DMS 273 (cell line): ENCODE results near the gene BCL2L1.

Source experiments
- DNase-seq: peaks from one replicate; lab custom pipeline; 2025; ENCODE audit not compliant: unreplicated experiment; lab: John Stamatoyannopoulos, UW

The BCL2L1 gene

DNA sequence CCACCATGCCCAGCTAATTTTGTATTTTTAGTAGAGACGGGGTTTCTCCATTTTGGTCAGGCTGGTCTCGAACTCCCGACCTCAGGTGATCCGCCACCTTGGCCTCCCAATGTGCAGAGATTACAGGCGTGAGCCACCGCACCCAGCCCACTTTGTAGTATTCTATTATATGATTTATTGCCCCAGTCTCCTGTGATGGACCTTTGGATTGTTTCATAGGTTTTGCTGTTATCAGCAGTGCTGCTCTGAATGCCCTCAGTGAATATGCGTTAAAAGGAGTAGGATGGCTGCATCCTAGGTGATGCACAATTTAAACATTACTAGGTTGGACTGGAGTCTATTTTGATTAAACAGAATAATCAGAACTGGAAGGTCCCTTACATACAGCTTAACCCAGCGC, 107.3 kb downstream of the BCL2L1 start:
- DNase-seq: no peak
